ENCODE data around the gene DERA.

Gene DERA

DNA sequence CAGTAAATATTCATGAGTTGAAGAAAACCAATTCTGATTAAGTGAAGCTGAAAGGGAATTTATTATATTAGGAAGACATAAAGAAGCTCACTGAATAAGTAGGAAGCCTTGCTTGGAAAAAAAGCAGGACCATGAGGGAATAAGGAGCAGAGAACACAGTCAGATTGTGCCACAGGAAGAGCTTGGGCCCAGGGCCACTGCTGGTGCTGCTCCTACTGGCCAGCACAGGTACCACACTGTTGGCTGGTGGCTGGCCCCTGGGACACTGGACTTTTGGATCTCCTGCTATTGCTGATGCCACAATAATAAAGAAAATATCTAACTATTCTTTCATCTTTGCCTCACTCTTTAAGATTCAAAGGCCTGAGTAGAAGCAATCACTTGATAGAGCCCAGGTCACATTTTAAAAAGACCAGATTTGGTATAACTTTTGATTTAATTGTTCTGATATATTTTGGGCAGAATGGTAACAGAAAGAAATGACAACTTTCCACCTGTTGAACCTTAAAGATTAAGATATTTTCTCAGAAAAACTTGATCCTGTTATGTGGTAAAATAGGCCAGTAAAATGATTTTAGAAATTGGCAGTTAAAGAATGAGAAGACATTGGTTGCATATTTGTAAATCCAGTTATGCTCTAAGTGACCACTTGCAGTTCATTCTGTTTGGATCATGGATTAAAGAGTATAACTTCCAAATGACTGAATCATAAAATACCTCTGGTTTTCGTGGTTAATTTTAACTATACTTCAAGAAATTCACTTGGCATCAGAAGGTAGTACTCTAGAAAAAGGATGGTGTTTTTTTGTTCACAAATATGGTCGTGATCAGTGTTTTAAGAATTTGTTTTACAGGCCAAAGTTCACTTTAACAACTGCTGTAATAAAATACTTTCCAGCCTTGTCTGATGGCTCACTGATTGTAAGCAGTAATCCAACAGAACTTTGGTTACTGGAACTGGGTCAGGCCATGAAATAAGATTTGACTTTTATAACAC, 68.3 kb downstream of the DERA start:
- peak; percentile 89 for DNase-seq (ENCODE audit: low read depth, low spot score)
- no peak overlapping the region for H3K4me3 ChIP-seq (ENCODE audit: low read depth, low read length)
- CTCF ChIA-PET = interaction anchor here (0.6 to 1.7 kb wide), 6 partner anchors 9 to 373 kb away, joined by 3 to 7 read pairs (median 3); no protein-coding TSS in a partner anchor

DNA sequence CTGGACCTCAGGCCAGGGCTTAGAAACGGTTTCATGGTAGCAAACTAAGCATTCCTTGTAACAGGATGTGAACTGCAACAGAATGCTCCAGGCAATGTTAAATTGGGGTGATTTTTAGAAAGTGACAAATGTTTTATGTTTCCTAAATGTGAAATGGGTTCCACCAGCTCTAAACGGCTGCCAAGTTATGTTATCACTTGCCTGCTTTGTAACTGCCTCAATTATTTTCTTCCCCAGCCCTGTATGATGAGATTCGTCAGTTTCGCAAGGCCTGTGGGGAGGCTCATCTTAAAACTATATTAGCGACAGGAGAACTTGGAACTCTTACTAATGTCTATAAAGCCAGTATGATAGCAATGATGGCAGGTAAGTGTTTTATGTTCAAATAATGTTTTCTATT, 70.9 kb downstream of the DERA start:
- DNase-seq (ENCODE audit: low read depth, low spot score) = no peak
- no peak overlapping the region for H3K4me3 ChIP-seq (ENCODE audit: low read depth, low read length)
- CTCF ChIA-PET = interaction anchor here (0.6 to 2.1 kb wide), 23 partner anchors 10 to 1661 kb away, joined by 3 to 15 read pairs (median 3); partner anchors contain the start of gene DERA
- POLR2A ChIA-PET = interaction anchor here (0.6 kb wide), 1 partner anchor 12 kb away, joined by 3 read pairs; no protein-coding TSS in a partner anchor
- TF ChIP-seq, protein P1, sequence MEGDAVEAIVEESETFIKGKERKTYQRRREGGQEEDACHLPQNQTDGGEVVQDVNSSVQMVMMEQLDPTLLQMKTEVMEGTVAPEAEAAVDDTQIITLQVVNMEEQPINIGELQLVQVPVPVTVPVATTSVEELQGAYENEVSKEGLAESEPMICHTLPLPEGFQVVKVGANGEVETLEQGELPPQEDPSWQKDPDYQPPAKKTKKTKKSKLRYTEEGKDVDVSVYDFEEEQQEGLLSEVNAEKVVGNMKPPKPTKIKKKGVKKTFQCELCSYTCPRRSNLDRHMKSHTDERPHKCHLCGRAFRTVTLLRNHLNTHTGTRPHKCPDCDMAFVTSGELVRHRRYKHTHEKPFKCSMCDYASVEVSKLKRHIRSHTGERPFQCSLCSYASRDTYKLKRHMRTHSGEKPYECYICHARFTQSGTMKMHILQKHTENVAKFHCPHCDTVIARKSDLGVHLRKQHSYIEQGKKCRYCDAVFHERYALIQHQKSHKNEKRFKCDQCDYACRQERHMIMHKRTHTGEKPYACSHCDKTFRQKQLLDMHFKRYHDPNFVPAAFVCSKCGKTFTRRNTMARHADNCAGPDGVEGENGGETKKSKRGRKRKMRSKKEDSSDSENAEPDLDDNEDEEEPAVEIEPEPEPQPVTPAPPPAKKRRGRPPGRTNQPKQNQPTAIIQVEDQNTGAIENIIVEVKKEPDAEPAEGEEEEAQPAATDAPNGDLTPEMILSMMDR (IDR thresholded peaks at IDR 0.05; ENCODE audit: insufficient read depth, low read length, missing control alignments) = no peak

More for the DNA sequence above, 68.3 kb downstream of the DERA start:
- TF ChIP-seq, protein P1 (IDR thresholded peaks at IDR 0.05; ENCODE audit: insufficient read depth, low read length, missing control alignments) = peak; percentile 70
- POLR2A ChIA-PET = interaction anchor here (1.0 kb wide), 1 partner anchor 68 kb away, joined by 4 read pairs; the partner anchor contains the start of gene DERA

DNA sequence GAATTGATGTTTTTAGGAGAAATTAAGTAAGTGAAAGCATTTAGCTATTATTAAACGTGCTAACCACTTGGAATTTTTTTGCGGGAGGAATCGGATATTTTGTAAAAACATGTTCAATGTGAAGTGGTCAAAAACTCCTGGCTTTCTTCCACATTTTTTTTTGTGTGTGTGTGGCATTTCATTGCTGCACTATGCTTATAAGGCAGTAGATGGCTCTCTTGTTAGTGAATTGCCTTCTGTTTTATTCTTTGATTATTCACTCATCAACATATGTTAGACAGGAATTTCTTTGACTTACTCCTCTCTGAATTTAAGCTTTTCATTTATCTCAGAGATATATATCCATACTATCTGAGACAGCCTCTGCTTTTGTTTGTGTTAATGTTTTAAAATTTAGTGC, 71.3 kb downstream of the DERA start:
- no peak overlapping the region for H3K4me3 ChIP-seq (ENCODE audit: low read depth, low read length)
- no peak for DNase-seq (ENCODE audit: low read depth, low spot score)
- CTCF ChIA-PET = interaction anchor here (0.6 to 2.1 kb wide), 23 partner anchors 9 to 1660 kb away, joined by 3 to 15 read pairs (median 3); no protein-coding TSS in a partner anchor
- POLR2A ChIA-PET = interaction anchor here (0.6 kb wide), 1 partner anchor 13 kb away, joined by 3 read pairs; no protein-coding TSS in a partner anchor
- TF ChIP-seq, protein P1 (IDR thresholded peaks at IDR 0.05; ENCODE audit: insufficient read depth, low read length, missing control alignments) = peak; percentile 54

GRCh38 chr12:15982921-15983320, 71.8 kb downstream of the DERA start:
- ChIA-PET POLR2A (interaction anchor here (0.6 kb wide), 1 partner anchor 13 kb away, joined by 3 read pairs; no protein-coding TSS in a partner anchor), CTCF (interaction anchor here (0.7 to 2.1 kb wide), 15 partner anchors 9 to 1660 kb away, joined by 3 to 15 read pairs (median 4); no protein-coding TSS in a partner anchor)
- DNase-seq (ENCODE audit: low read depth, low spot score) = no peak
- TF ChIP-seq, protein P1 (IDR thresholded peaks at IDR 0.05; ENCODE audit: insufficient read depth, low read length, missing control alignments) = no peak
- no peak overlapping the region for H3K4me3 ChIP-seq (ENCODE audit: low read depth, low read length)

- CTCF ChIA-PET = no interaction called here
- POLR2A ChIA-PET = no interaction called here
- no peak overlapping the region for H3K4me3 ChIP-seq (ENCODE audit: low read depth, low read length)
- DNase-seq (ENCODE audit: low read depth, low spot score) = no peak
- TF ChIP-seq, protein P1 (IDR thresholded peaks at IDR 0.05; ENCODE audit: insufficient read depth, low read length, missing control alignments) = no peak
Observed at GRCh38 chr12:15984097-15984800, 73.1 kb downstream of the DERA start.

Data from AG04449 (cell line).